CD4-positive, alpha-beta T cell treated with Interleukin-4 for 1 hour (primary cell): ENCODE results near the gene CDKN2D.
A peak's percentile ranks its signal among the peaks of the same experiment; 100 is the strongest.
"Not testable (repeated sequence)": the region's sequence is repeated elsewhere in the genome, so short reads cannot be mapped to it uniquely, and the experiment has no call there.

Experiments
- DNase-seq, 2 donors: peaks; one replicate each; pipeline ENCODE4 v3.0.0-alpha.2; 2020 to 2022

CDKN2D gene

DNA sequence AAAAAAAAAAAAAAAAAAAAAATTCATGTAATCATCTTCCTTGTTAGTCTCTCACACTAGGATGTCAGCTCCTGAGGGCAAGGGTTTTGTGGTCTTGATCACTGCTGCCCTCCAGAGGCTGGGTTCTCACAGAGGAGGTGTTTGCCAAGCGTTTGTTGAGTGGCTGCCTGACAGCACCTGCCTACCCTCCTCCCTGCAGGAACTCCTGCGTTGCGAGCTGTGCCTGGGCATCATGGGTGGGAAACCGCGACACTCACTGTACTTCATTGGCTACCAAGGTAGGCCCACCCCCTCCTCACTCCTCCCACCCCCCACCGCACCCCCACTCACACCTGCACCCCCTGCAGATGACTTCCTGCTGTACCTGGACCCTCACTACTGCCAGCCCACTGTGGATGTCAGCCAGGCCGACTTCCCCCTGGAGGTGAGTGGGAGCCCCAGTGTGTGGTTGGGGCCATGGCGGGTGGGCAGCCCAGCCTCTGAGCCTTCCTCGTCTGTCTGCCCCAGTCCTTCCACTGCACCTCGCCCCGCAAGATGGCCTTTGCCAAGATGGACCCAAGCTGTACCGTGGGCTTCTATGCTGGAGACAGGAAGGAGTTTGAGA lies 17.0 kb downstream of the CDKN2D start:
- peak; percentile 61 to 62 for DNase-seq

DNA sequence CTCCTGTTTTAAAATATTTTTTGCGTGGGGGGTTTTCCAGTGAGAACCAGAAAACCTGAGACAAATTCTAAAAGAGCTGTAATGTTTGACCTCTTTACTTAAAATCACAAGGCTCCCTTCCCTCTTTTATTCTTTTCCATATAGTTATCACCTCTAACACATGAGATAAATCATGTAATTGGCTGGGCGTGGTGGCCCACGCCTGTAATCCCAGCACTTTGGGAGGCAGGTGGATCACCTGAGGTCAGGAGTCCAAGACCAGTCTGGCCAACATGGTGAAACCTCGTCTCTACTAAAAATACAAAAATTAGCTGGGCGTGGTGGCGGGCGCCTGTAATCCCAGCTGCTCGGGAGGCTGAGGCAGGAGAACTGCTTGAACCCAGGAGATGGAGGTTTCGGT lies 17.8 kb downstream of the CDKN2D start:
- not testable (repeated sequence) for DNase-seq

DNA sequence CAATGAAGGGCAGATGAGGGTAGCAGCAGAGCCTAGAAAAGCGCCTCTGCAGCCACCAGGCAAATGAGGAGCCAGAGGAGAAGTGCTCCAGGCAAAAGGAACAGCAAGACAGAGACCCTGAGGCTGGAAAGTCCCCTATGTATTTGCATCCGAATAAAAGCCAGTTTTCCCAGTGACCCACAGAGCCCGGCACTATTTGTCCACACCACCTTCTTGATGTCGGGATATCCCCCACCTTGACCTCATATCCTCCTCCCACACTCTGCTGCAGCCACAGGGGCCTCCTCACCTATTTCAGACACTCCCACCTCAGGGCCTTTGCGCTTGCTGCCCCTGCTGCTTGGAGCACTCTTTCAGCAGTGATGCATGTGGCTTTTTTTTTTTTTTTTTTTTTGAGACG lies 18.4 kb downstream of the CDKN2D start:
- no peak for DNase-seq

DNA sequence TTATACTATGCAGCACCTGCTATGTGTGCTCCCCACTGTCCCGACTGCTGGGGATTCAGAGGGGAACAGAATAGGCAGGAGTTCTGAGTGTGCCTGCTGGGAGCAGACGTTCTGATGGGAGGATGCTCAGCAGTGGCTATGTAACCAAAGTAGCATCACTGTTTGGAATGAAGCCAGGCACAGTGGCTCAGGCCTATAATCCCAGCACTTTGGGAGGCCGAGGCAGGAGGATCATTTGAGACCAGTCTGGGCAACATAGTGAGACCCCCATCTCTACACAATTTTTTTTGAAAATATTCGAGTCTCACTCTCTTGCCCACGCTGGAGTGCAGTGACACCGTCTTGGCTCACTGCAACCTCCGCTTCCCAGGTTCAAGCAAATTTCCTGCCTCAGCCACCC lies 19.0 kb downstream of the CDKN2D start:
- DNase-seq: no peak

DNA sequence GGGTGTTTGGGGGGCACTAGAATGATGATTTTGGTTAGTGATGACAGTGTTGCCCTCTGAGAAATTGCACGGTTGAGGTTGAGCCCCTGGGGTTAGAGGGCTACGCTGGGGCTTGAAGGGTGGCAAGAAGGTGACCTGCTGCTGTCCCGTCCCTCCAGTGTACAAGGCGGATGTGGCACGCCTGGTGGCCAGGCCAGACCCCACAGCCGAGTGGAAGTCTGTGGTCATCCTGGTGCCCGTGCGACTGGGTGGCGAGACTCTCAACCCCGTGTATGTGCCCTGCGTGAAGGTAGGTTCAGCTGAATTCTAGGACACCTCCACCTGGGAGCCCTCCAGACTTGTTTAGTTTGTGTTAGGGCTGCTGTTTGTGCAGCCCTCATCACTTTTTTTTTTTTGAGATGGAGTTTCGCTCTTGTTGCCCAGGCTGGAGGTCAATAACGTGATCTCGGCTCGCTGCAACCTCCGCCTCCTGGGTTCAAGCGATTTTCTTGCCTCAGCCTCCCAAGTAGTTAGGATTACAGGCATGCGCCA lies 20.0 kb downstream of the CDKN2D start:
- DNase-seq: no peak

DNA sequence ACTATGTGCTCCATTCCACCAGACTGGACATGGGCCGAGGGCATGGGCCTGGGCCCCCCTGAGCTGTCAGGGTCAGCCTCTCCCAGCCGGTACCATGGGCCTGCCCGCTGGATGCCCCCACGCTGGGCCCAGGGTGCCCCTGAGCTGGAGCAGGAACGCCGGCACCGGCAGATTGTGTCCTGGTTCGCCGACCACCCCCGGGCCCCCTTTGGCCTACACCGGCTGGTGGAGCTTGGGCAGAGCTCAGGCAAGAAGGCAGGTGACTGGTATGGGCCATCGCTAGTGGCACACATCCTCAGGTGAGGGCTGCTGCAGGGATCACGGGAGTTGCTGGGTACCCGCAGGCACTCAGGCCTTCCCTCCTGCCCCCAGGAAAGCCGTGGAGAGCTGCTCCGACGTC lies 22.0 kb downstream of the CDKN2D start:
- no peak for DNase-seq

DNA sequence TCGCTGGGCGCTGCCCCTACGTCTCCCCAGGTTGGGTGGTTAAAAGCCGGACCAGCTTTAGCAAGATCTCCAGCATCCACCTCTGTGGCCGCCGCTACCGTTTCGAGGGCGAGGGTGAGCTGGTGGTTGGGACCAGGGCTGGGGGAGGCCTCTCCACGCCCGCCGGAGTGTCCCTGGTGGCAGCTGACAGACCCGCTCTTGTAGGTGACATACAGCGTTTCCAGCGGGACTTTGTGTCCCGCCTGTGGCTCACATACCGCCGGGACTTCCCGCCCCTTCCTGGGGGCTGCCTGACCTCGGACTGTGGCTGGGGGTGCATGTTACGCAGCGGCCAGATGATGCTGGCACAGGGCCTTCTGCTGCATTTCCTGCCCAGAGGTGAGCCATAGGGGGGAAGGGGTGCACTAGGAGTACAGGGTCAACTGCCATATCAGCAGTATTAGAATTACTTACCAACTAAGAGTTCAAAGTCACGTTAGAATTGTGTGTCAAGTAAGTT lies 24.0 kb downstream of the CDKN2D start:
- peak in 1 of 2 donors; percentile 25 for DNase-seq

DNA sequence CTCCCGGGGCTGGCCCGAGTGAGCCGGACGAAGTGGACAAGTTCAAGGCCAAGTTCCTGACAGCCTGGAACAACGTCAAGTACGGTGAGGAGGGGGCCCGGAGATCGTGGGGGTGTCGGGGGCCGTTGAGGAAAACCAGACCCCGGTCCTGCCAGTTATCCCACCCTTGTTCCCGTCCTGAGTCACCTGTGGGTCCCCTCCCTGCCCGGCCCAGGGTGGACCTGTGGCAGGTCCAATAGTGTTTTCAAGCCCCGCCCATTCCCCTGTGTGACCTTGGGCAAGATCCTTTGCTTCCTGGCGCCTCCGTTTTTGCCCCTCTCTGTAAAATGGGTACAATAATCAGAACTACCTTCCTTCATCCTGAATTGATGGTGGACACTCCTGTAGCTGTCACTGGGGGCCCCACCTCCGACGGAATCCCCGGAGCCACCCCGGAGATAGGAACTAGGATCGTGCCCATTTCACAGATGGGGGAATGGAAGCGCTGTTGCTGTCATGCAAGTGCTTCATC lies 24.5 kb downstream of the CDKN2D start:
- DNase-seq: peak in 1 of 2 donors; percentile 30

DNA sequence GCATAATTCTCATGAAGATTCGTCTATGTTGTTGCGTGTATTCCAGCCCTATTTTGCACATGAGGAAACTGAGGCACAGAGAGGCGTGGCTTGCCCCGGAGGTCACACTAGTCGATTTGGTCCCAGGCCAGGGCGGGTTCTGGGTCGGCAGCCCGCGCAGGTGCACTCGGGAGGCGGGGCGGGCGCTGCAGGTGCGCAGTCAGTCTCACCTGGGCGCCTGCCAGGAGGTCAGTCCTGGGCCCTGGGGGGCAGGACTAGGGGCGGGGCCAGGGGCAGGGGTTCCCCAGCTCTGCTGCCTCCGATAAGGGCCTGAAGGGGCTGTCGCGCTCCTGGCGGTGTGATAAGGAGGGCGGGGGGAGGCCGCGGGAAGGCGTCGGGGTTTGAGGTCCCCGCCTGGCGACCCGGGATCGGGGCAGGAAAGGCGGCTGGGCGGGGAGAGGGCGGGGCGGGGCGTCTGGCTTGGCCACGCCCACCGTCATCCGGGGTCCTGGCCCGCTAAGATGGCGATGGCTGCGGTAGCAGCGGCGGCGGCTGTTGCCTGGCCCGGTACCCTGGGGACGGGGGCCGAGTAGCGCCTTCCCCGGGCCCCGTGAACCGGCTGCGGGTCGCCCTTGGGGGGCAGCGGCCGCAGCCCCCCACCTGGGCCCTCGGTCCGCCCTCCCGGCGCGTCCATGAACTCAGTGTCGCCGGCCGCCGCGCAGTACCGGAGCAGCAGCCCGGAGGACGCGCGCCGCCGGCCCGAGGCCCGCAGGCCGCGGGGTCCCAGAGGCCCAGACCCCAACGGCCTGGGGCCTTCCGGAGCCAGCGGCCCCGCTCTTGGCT lies 25.1 kb downstream of the CDKN2D start, which contains the start of gene ATG4D:
Gene ATG4D (plus strand): TSS at position 485 of the 822 bp plus-strand sequence. CDS start 187 bp downstream, at position 672.
- peak; percentile 80 to 86 for DNase-seq

DNA sequence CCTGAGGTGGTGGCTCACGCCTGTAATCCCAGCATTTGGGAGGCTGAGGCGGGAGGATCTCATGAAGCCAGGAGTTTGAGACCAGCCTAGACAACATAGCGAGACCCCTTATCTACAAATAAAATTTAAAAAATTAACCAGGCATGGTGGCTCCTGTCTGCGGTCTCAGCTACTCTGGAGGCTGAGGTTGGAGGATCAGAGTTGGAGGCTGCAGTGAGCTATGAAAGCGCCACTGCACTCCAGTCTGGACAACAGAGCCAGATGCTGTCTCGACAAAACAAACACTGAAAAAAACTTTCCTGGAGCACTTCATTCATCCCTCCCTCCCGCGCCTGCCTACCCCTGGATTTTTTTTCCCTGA lies 25.7 kb downstream of the CDKN2D start:
- no peak for DNase-seq

DNA sequence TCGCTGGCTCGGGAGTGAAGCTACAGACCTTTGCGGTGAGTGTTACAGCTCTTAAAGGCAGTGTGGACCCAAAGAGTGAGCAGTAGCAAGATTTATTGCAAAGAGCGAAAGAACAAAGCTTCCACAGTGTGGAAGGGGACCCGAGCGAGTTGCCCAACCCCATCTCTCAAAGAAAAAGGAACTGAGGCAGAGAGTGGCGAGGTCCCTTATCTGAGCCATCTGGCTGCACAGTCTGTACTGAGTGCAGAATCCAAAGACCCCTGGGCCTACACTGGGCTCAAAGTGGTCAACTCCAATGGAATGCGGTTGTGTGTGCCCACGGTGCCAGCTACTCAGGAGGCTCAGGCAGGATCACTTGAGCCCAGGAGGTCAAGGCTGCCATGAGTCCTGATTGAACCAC lies 29.8 kb downstream of the CDKN2D start:
- DNase-seq: not testable (repeated sequence)

DNA sequence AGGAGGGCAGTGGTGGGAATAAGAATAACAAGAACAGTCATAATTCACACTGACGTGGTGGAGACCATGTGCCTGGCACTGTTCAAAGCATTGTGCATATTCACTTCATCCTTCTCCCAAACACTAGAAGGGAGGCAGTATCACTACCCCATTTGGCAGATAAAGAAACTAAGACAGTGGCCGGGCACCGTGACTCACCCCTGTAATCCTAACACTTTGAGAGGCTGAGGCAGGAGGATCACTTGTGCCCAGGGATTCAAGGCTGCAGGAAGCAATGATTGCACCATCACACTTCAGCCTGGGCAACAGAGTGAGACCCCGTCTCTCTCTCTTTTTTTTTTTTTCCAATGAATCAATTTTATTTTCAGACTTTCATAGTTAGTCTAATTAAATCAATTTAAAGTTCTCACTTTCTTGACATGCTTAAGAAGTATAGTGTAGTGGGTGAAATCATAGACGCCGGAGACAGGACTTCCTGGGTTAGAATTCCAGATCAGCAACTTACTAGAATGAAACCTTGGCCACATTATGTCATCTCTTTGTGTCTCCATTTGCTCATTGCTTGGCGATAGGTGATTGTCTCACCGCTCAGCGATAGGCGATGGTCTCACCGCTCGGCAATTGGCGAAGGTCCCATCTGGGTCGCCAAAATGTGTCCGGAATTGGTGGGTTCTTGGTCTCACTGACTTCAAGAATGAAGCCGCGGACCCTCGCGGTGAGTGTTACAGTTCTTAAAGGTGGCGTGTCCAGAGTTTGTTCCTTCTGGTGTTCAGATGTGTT lies 30.4 kb downstream of the CDKN2D start:
- no peak for DNase-seq

DNA sequence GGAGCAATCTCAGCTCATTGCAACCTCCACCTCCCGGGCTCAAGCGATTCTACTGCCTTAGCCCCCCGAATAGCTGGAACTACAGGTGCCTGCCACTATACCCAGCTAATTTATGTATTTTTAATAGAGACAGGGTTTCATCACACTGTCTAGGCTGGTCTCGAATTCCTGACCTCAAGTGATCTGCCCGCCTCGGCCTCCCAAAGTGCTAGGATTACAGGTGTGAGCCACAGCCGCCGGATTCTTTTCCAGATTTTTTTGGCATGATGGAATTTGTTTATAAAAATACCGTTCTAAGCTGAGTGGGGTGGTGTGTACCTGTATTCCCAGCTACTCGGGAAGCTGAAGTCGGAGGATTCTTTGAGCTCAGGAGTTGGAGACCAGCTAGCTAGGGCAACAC lies 31.1 kb downstream of the CDKN2D start:
- DNase-seq: no peak

DNA sequence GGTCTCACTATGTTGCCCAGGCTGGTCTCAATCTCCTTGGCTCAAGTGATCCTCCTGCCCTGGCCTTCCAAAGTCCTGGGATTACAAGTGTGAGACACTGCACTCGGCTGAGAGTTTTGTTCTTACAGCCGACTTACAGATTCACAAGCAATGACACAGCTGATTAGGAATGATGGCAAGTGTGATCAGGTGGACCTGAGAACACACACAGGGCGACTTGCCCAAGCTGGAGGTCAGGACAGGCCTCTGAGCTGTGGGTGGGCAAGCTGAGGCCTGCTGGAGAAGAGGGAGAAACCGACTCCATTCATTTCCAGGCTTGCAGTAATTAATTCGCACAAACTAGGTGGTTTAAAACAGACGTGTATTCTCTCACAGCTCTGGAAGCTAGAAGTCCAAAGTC lies 33.2 kb downstream of the CDKN2D start:
- no peak for DNase-seq

DNA sequence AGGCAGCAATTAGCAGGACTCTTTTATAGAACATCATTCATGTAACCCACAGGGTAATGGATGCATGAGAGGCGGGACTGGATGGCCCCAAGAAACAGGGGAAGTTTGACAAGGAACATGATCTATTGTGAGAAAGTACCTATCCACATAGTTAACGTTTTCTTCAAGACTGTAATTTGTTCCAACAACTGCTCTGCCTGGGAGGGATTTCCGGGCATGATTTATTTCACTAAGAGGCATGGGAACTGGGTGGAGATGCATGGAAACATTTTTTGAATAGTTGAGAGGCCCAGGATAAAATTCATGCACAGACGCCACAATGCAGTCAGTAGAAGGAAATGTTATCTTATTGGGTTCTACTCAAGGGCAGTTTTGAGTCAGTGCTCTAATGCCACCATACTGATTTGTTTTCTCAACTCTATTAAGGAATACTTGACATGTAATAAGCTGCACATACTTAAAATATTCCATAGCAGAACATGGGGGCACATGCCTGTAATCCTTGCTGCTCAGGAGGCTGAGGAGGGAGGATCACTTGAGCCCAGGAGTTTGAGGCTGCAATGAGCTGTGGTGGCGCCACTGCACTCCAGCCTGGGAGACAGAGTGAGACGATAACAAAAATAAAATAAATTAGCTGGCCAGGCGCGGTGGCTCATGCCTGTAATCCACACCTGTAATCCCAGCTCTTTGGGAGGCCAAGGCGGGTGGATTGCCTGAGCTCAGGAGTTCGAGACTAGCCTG lies 35.0 kb downstream of the CDKN2D start:
- DNase-seq: no peak

DNA sequence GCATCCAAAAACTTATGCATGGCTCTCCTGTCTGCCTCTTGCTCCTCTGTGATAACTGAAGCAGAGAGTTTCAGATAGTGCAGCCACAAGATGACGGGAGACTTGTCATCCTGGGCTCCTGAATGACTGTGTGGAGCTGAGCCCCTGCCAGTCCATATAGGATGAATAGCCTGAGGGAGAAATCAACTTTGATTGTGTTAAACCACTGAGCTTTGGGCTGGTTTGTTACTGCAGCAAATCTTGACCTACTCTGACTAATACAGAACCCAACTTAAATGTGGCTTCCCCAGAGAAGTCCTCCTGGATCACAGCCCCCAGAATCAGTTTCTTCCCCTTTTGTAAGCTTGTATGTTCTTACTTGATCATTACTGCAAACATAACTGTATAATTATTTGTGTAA lies 36.3 kb downstream of the CDKN2D start:
- no peak for DNase-seq

DNA sequence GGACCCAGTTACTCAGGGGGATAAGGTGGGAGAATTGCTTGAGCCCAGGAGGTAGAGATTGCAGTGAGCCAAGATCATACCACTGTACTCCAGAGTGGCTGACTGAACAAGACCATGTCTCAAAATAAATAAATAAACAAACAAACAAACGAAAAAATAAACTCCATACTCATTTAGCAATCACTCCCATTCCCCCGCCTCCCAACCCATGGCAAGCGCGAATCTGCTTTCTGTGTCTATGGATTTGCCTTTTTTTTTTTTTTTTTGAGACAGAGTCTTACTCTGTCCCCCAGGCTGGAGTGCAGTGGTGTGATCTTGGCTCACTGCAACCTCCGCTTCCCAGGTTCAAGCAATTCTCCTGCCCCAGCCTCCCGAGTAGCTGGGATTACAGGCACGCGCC lies 41.9 kb downstream of the CDKN2D start:
- DNase-seq: not testable (repeated sequence)

DNA sequence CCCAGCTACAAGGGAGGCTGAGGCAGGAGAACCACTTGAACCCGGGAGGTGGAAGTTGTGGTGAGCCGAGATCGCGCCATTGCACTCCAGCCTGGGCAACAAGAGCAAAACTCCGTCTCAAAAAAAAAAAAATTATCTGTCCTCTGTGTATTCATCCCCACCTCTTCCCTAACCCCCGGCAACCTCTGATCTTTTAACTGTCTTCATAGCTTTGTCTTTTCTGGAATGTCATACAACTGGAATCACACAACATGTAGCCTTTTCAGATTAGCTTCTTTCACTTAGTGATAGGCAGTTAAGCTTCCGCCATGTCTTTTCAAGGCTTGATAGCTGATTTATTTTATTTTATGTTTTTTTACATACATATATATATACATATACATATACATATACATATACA lies 43.1 kb downstream of the CDKN2D start:
- no peak for DNase-seq

DNA sequence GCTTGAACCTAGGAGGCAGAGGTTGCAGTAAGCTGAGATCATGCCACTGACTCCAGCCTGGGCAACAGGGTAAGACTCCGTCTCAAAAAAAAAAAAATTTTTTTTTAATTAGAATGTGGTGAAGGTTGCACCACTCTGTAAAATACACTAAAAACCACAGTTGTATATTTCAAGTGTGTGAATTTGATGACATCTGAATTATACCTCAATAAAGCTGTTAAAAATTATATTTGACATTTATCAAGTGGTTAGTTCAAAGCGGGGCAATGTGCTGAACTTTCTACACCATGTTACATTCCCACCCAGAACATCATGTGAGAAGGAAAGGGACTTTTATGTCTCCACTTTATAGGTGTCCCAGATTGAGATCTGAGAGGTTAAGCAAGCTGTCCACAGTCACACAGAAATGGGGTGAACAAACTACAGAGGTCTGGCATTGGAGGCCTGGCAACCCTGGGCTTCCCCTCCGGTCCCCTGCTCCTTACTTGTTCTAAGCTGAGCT lies 45.6 kb downstream of the CDKN2D start:
- peak; percentile 25 to 66 for DNase-seq

DNA sequence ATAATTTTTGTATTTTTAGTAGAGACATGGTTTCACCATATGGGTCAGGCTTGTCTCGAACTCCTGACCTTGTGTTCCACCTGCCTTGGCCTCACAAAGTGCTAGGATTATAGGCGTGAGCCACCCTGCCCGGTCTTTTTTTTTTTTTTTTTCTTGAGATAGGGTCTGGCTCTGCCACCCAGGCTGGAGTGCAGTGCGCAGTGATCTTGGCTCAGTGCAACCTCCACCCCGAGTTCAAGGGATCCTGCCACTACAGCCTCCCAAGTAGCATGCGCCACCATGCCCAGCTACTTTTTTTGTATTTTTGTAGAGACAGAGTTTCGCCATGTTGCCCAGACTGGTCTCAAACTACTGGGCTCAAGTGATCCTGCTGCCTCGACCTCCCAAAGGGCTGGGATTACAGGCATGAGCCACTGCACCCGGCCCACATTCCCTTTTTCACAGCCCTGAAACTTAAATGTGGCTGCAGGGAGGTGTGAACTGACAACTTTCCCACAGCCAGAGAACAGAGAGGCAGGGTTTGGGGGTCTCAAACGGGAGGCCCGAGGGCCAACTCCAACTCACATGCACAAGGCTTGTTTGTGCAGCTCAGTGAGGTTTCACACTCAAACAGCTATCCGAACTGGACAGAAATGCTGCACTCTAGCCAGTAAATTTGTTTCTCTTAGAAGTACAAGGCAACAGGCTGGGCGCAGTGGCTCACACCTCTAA lies 47.2 kb downstream of the CDKN2D start:
- DNase-seq: no peak

DNA sequence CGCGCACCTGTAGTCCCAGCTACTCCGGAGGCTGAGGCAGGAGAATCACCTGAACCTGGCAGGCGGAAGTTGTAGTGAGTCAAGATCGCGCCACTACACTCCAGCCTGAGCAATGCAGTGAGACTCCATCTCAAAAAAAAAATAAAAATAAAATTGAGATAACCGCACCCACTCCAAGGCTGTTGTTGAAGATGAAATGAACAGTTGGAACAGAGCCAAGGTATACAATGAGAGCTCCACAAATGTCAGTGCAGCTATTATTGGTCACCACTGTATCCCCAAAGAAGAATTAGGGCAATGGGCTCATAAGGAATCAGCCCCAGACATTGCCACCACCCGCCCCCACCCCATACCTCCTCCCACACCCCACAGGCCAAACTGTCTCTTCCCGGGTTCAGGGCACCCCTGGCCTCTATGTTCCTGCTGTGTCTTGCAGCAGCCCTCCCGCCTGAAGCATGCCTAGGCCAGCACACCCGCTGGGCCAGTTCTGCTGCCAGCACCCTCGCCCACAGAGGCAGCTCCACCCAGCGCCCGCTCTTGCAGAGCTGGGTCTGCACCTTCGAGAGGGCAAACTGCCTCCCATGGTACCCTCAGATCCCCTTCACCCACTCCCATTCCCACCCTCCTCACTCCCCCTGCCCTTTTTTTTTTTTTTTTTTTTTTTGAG lies 48.0 kb downstream of the CDKN2D start:
- DNase-seq: no peak
